Calu3 (cell line): Measurements from ENCODE around the gene SLC39A11. TPM values are rescaled to one million over a fixed set of nuclear protein-coding genes. Genes with fewer than 3 reads are reported as not detected.
A peak's percentile ranks its signal among the peaks of the same experiment; 100 is the strongest.
"Not testable (repeated sequence)": the region's sequence is repeated elsewhere in the genome, so short reads cannot be mapped to it uniquely, and the experiment has no call there.

Experiments used
- BruUV-seq: library from RNA; stranded (reverse); fragments of 400-500 nt; replicated peaks from 2 replicates; lab custom pipeline; 2021; lab: Mats Ljungman, UMichigan
- CTCF ChIA-PET: fragments of 300-600 bp; sonication (Branson Sonifier 250); formaldehyde crosslinking; loops from one replicate; lab custom pipeline; 2022; ENCODE audit warnings: antibody characterized with exemption; lab: Charles Lee
- DNase-seq: peaks from one replicate; pipeline ENCODE4 v3.0.0; 2022
- H3K27ac Mint-ChIP-seq: one replicate; pipeline ENCODE4 v1.8.0; 2022; ENCODE audit warnings: mixed read lengths; ENCODE audit not compliant: unreplicated experiment
- H3K27me3 Mint-ChIP-seq: one replicate; pipeline ENCODE4 v1.8.0; 2022; ENCODE audit warnings: mixed read lengths; ENCODE audit not compliant: unreplicated experiment
- H3K36me3 Mint-ChIP-seq: one replicate; pipeline ENCODE4 v1.8.0; 2022; ENCODE audit warnings: mild to moderate bottlenecking, moderate library complexity, mixed read lengths; ENCODE audit not compliant: insufficient read depth, unreplicated experiment
- H3K4me1 Mint-ChIP-seq: one replicate; pipeline ENCODE4 v1.8.0; 2022; ENCODE audit warnings: mild to moderate bottlenecking, low read depth, mixed read lengths; ENCODE audit not compliant: unreplicated experiment
- H3K4me3 Mint-ChIP-seq: one replicate; pipeline ENCODE4 v1.8.0; 2022; ENCODE audit warnings: mild to moderate bottlenecking, low read depth, moderate library complexity, mixed read lengths; ENCODE audit not compliant: unreplicated experiment
- H3K9me3 Mint-ChIP-seq: one replicate; pipeline ENCODE4 v1.8.0; 2022; ENCODE audit warnings: low read depth, mixed read lengths; ENCODE audit not compliant: unreplicated experiment
- CTCF ChIP-seq: fragments of 200-600 bp; IDR thresholded peaks from one replicate; pipeline ENCODE4 v1.8.0; 2022; ENCODE audit warnings: antibody characterized with exemption; ENCODE audit not compliant: unreplicated experiment
- intact Hi-C: fragments of 100-400 bp; cut with micrococcal nuclease; formaldehyde crosslinking; loops from one replicate; pipeline ENCODE4 v1.10.0; 2022; ENCODE audit not compliant: unreplicated experiment
- total RNA-seq: library from RNA; stranded (reverse); gene quantifications from 2 replicates; pipeline ENCODE4 v1.2.3, GENCODE V29; 2022

The SLC39A11 gene
- total RNA-seq, 1 experiment from 2014 or later, result 60.3 TPM

- H3K36me3 Mint-ChIP-seq, result no peaks in the 10 kb centered on the region
These were observed 22.6 kb downstream of the SLC39A11 start for GRCh38 chr17:73069841-73070240.

GRCh38 chr17:73069164-73069770, 23.2 kb downstream of the SLC39A11 start:
- BruUV-seq, result no TSS peak
- no peak for DNase-seq
- Mint-ChIP-seq H3K27me3 (no peaks in the 10 kb centered on the region), H3K36me3 (no peaks in the 10 kb centered on the region), H3K4me1 (peaks cover 20% of the 10 kb centered on the region), H3K27ac (peak overlapping the region; percentile 48), H3K4me3 (no peak overlapping the region), H3K9me3 (no peaks in the 10 kb centered on the region)
- TF ChIP-seq CTCF, result no peak
- CTCF ChIA-PET, result interaction anchor here (1.0 kb wide), 1 partner anchor 23 kb away, joined by 3 read pairs; no protein-coding TSS in a partner anchor
- intact Hi-C loops, result no loop called here

More at GRCh38 chr17:73069841-73070240, 22.6 kb downstream of the SLC39A11 start:
- no peak for DNase-seq
- intact Hi-C loops, result no loop called here
- peak overlapping the region; percentile 48 for H3K27ac Mint-ChIP-seq
- no peaks in the 10 kb centered on the region for H3K27me3 Mint-ChIP-seq
- CTCF ChIA-PET, result no interaction called here
- TF ChIP-seq CTCF, result no peak
- H3K4me3 Mint-ChIP-seq, result no peak overlapping the region
- peaks cover 20% of the 10 kb centered on the region for H3K4me1 Mint-ChIP-seq
- no peaks in the 10 kb centered on the region for H3K9me3 Mint-ChIP-seq
- BruUV-seq, result no TSS peak

- H3K9me3 Mint-ChIP-seq, result no peaks in the 10 kb centered on the region
- no peak for TF ChIP-seq CTCF
- no TSS peak for BruUV-seq
- intact Hi-C loops, result no loop called here
- H3K27me3 Mint-ChIP-seq, result no peaks in the 10 kb centered on the region
- peak overlapping the region; percentile 5 for H3K4me3 Mint-ChIP-seq
- H3K36me3 Mint-ChIP-seq, result no peaks in the 10 kb centered on the region
- H3K27ac Mint-ChIP-seq, result peak overlapping the region; percentile 48
- DNase-seq, result peak; percentile 69
- CTCF ChIA-PET, result interaction anchor here (0.8 to 1.0 kb wide), 2 partner anchors 23 to 343 kb away, joined by 3 read pairs; no protein-coding TSS in a partner anchor
- H3K4me1 Mint-ChIP-seq, result peaks cover 20% of the 10 kb centered on the region
These were observed 23.9 kb downstream of the SLC39A11 start for GRCh38 chr17:73068322-73069153.

- H3K27me3 Mint-ChIP-seq, BruUV-seq, intact Hi-C loops, H3K36me3 Mint-ChIP-seq, H3K9me3 Mint-ChIP-seq, DNase-seq, H3K4me3 Mint-ChIP-seq: not testable (repeated sequence)
- CTCF ChIA-PET, result interaction anchor here (0.8 kb wide), 1 partner anchor 342 kb away, joined by 3 read pairs; no protein-coding TSS in a partner anchor
- H3K27ac Mint-ChIP-seq, result peak overlapping the region; percentile 48
- H3K4me1 Mint-ChIP-seq, result peaks cover 20% of the 10 kb centered on the region
These were observed 24.8 kb downstream of the SLC39A11 start for GRCh38 chr17:73067699-73068098.
